Chondrocyte (in vitro differentiated cells): ENCODE results near the gene PTCRA. TPM values are rescaled to one million over a fixed set of nuclear protein-coding genes. Genes with fewer than 3 reads are reported as not detected.
A peak's percentile ranks its signal among the peaks of the same experiment; 100 is the strongest.
"Not testable (repeated sequence)": the region's sequence is repeated elsewhere in the genome, so short reads cannot be mapped to it uniquely, and the experiment has no call there.

Source experiments
- DNase-seq: peaks from one replicate; pipeline ENCODE4 v3.0.0; 2021; ENCODE audit warnings: mixed read lengths, low spot score
- H3K27ac Mint-ChIP-seq: one replicate; pipeline ENCODE4 v1.8.0; 2021; ENCODE audit warnings: mild to moderate bottlenecking, moderate library complexity, mixed read lengths; ENCODE audit not compliant: unreplicated experiment
- H3K27me3 Mint-ChIP-seq: 2 replicates; pipeline ENCODE4 v1.8.0; 2021; ENCODE audit warnings: low read depth, mixed read lengths
- H3K36me3 Mint-ChIP-seq: 2 replicates; pipeline ENCODE4 v1.8.0; 2021; ENCODE audit warnings: low read depth, mixed read lengths
- H3K4me1 Mint-ChIP-seq: 2 replicates; pipeline ENCODE4 v1.8.0; 2021; ENCODE audit warnings: low read depth, mild to moderate bottlenecking, mixed read lengths
- H3K4me3 Mint-ChIP-seq: one replicate; pipeline ENCODE4 v1.8.0; 2021; ENCODE audit warnings: mild to moderate bottlenecking, moderate library complexity, mixed read lengths; ENCODE audit not compliant: unreplicated experiment
- H3K9me3 Mint-ChIP-seq: 2 replicates; pipeline ENCODE4 v1.8.0; 2021; ENCODE audit warnings: low read depth, mixed read lengths
- total RNA-seq: library from RNA; stranded (reverse); gene quantifications from 3 replicates; pipeline ENCODE4 v1.2.1, GENCODE V29; 2021
- TF ChIP-seq, protein P1 (sequence below): fragments of 200-600 bp; sonication (generic); IDR thresholded peaks from 2 replicates; pipeline ENCODE4 v1.5.0; 2021; ENCODE audit warnings: antibody characterized with exemption, mild to moderate bottlenecking, moderate library complexity

Gene PTCRA
- total RNA-seq, 1 donor from 2014 or later: not detected

- no peaks in the 10 kb centered on the region for H3K27me3 Mint-ChIP-seq
- peak within 1 kb of the TSS; percentile 99 for H3K4me3 Mint-ChIP-seq
- TF ChIP-seq, protein P1, sequence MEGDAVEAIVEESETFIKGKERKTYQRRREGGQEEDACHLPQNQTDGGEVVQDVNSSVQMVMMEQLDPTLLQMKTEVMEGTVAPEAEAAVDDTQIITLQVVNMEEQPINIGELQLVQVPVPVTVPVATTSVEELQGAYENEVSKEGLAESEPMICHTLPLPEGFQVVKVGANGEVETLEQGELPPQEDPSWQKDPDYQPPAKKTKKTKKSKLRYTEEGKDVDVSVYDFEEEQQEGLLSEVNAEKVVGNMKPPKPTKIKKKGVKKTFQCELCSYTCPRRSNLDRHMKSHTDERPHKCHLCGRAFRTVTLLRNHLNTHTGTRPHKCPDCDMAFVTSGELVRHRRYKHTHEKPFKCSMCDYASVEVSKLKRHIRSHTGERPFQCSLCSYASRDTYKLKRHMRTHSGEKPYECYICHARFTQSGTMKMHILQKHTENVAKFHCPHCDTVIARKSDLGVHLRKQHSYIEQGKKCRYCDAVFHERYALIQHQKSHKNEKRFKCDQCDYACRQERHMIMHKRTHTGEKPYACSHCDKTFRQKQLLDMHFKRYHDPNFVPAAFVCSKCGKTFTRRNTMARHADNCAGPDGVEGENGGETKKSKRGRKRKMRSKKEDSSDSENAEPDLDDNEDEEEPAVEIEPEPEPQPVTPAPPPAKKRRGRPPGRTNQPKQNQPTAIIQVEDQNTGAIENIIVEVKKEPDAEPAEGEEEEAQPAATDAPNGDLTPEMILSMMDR: peak; percentile 20
- H3K36me3 Mint-ChIP-seq: peaks cover 10% of the 10 kb centered on the region
- no peaks in the 10 kb centered on the region for H3K9me3 Mint-ChIP-seq
- DNase-seq: no peak
- H3K27ac Mint-ChIP-seq: peak within 1 kb of the TSS; percentile 100
- H3K4me1 Mint-ChIP-seq: peaks cover 24% of the 10 kb centered on the region
Observed at GRCh38 chr6:42879372-42880239, 36.2 kb upstream of the PTCRA start, which contains the start of gene RPL7L1. Gene RPL7L1, plus strand, starts transcription at chr6:42879616. Its CDS starts 295 bp downstream, at chr6:42879911.

GRCh38 chr6:42880240-42880817 is 35.5 kb upstream of the PTCRA start:
- Mint-ChIP-seq H3K4me1 (peaks cover 24% of the 10 kb centered on the region), H3K27ac (peak overlapping the region; percentile 100), H3K36me3 (peaks cover 13% of the 10 kb centered on the region), H3K4me3 (peak overlapping the region; percentile 99)
- DNase-seq, H3K9me3 Mint-ChIP-seq, H3K27me3 Mint-ChIP-seq: not testable (repeated sequence)

DNA sequence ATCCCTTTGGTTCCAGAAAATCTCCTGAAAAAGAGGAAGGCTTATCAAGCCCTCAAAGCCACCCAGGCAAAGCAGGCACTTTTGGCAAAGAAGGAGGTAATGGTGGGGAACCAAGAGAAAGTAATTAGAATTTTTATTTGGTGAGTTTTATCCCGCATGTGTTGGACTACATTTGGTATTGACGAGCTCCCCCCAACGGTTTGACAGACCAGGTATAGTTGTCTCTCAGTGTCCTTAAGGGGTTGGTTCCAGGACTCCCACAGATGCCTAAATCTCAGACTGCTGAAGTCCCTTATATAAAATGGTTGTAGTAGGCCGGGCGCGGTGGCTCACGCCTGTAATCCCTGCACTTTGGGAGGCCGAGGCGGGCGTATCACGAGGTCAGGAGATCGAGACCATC is 35.0 kb upstream of the PTCRA start:
- H3K27ac Mint-ChIP-seq: peak overlapping the region; percentile 100
- not testable (repeated sequence) for H3K9me3 Mint-ChIP-seq, H3K27me3 Mint-ChIP-seq, DNase-seq
- peaks cover 24% of the 10 kb centered on the region for H3K4me1 Mint-ChIP-seq
- H3K4me3 Mint-ChIP-seq: peak overlapping the region; percentile 99
- H3K36me3 Mint-ChIP-seq: peaks cover 13% of the 10 kb centered on the region

GRCh38 chr6:42885702-42886101 is 30.2 kb upstream of the PTCRA start:
- no peaks in the 10 kb centered on the region for H3K27me3 Mint-ChIP-seq
- H3K4me1 Mint-ChIP-seq: peaks cover 21% of the 10 kb centered on the region
- peak overlapping the region; percentile 32 for H3K27ac Mint-ChIP-seq
- H3K36me3 Mint-ChIP-seq: peaks cover 19% of the 10 kb centered on the region
- no peaks in the 10 kb centered on the region for H3K9me3 Mint-ChIP-seq
- DNase-seq: no peak
- TF ChIP-seq, protein P1: no peak
- H3K4me3 Mint-ChIP-seq: no peak overlapping the region

- Mint-ChIP-seq H3K36me3 (peaks cover 19% of the 10 kb centered on the region), H3K4me1 (peaks cover 19% of the 10 kb centered on the region)
- H3K27me3 Mint-ChIP-seq, DNase-seq, H3K27ac Mint-ChIP-seq, H3K4me3 Mint-ChIP-seq, H3K9me3 Mint-ChIP-seq: not testable (repeated sequence)
Observed at GRCh38 chr6:42888201-42888600, 27.7 kb upstream of the PTCRA start.

GRCh38 chr6:42889815-42890214 is 26.0 kb upstream of the PTCRA start:
- peak overlapping the region; percentile 96 for H3K27ac Mint-ChIP-seq
- H3K36me3 Mint-ChIP-seq: peaks cover 7% of the 10 kb centered on the region
- no peaks in the 10 kb centered on the region for H3K9me3 Mint-ChIP-seq
- peaks cover 18% of the 10 kb centered on the region for H3K4me1 Mint-ChIP-seq
- H3K4me3 Mint-ChIP-seq: peak overlapping the region; percentile 86
- H3K27me3 Mint-ChIP-seq: no peaks in the 10 kb centered on the region
- TF ChIP-seq, protein P1: no peak
- no peak for DNase-seq
